HG02588 (cell line): ENCODE measurements around the gene TRIM7.
A peak's percentile ranks its signal among the peaks of the same experiment; 100 is the strongest.
"Not testable (repeated sequence)": the region's sequence is repeated elsewhere in the genome, so short reads cannot be mapped to it uniquely, and the experiment has no call there.

Source experiments
- ATAC-seq: cut with Tn5 transposase; IDR thresholded peaks from one replicate; pipeline ENCODE4 v1.9.1; 2021; ENCODE audit warnings: mild to moderate bottlenecking, moderate library complexity; ENCODE audit not compliant: unreplicated experiment

Gene TRIM7

GRCh38 chr5:181214249-181214648 lies 9.3 kb upstream of the TRIM7 start:
- not testable (repeated sequence) for ATAC-seq

DNA sequence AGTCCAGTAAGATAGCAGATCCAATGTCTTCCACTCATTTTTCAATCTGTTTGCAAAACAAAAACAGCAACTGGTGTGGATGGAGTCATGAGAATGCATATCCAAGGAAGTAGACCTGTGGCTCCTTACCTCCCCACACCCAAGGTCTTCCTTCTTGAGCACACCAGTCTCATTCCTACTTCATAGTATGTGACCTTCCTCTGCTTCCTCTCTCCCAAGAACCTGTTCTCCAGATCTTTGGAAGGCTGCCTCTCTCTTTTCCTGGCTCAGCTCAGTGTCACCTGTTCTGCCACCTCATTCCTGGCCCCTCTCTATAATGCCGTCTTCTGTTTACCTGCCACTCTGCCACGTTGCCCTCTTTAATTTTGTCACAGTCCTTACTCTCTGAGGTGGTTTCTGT lies 7.9 kb upstream of the TRIM7 start:
- no peak for ATAC-seq

GRCh38 chr5:181212080-181212479 lies 7.1 kb upstream of the TRIM7 start:
- no peak for ATAC-seq

GRCh38 chr5:181211208-181211607 lies 6.2 kb upstream of the TRIM7 start:
- no peak for ATAC-seq

- not testable (repeated sequence) for ATAC-seq
These were observed 5.7 kb upstream of the TRIM7 start for GRCh38 chr5:181210698-181211097.

GRCh38 chr5:181210148-181210547 lies 5.2 kb upstream of the TRIM7 start:
- ATAC-seq = not testable (repeated sequence)

DNA sequence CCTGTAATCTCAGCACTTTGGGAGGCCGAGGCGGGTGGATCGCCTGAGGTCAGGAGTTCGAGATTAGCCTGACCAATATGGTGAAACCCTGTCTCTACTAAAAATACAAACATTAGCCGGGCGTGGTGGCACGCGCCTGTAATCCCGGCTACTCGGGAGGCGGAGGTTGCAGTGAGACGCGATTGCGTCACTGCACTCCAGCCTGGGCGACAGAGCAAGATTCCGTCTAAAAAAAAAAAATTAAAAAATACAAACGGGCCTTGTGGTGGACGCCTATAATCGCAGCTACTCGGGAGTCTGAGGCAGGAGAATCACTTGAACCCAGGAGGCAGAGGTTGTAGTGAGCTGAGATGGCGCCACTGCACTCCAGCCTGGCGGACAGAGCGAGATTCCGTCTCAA lies 4.0 kb upstream of the TRIM7 start:
- ATAC-seq = not testable (repeated sequence)

GRCh38 chr5:181207960-181208253 lies 2.9 kb upstream of the TRIM7 start:
- ATAC-seq = no peak

- ATAC-seq = peak; percentile 33
These were observed 2.4 kb upstream of the TRIM7 start for GRCh38 chr5:181207214-181207959.

GRCh38 chr5:181205761-181206649 lies 1.0 kb upstream of the TRIM7 start:
- no peak for ATAC-seq

- no peak for ATAC-seq
These were observed 727 bp downstream of the TRIM7 start for GRCh38 chr5:181204113-181204825.

DNA sequence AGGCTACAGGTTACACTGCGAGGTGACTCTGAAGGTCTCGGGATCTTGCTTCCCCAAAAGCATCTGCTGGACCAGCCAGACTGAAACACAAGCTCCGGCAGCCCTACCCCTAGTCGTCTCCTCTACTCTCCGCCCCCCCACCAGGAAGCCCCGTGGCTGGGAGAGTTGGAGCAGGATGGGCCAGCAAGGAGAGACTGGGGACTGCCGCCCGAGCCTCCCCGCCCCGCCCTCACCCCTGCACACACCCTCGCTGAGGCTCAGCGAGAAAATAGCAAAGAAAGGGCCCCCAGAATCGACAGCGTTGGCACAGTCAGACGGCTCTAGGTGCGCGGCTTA lies 1.3 kb downstream of the TRIM7 start:
- no peak for ATAC-seq

GRCh38 chr5:181203093-181203711 lies 1.8 kb downstream of the TRIM7 start:
- no peak for ATAC-seq

DNA sequence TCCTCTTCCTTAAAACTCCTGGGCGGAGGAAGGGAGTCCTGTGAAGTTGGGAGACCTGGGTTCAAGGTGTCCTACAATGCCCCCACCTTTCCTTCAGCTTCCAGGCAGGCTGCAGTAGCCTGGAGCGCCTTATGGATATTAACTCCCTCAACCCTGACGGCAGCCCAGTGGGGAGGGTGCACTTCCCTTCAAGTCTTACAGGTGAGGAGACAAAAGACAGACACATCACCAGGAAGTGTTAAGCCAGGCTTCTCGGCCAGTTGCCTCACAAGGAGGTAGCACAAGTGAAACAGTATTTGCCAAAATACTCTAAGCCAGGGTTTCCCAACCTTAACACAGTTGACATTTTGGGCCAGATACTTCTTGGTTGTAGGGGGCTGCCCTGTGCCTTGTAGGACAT lies 4.2 kb downstream of the TRIM7 start:
- no peak for ATAC-seq

GRCh38 chr5:181199881-181200638 lies 4.9 kb downstream of the TRIM7 start:
- no peak for ATAC-seq

DNA sequence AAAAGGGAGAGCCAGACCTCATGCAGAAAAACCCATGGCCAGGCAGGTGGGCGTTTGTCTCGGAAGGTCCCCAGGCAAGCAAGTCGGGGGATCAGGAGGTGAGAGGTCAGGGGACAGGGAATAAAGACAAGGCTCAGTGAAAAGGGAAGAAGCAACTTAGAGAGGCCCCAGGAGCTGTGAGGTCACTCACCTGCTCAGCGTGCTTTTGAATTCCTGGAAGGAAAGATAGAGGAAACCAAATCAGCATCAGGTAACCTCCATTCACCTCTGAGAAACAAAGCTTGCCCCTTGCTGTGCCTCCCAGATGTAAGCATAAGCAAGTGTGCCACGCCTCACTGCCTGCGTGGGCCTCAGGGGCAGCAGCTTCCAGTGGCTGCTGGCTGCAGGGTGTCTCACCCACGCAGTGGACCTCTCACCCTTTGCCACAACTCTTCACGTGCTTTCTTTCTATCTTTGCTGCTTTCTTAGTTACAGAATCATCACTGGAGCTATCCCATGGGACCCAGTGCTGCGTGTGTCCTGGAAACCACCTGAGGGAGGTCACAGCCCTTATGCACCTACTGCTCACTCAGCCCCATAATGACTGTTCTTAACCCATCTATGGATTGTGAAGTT lies 6.0 kb downstream of the TRIM7 start:
- peak; percentile 71 for ATAC-seq

GRCh38 chr5:181198106-181198685 lies 6.8 kb downstream of the TRIM7 start:
- ATAC-seq = no peak

- ATAC-seq = no peak
These were observed 7.6 kb downstream of the TRIM7 start for GRCh38 chr5:181197326-181197951.

DNA sequence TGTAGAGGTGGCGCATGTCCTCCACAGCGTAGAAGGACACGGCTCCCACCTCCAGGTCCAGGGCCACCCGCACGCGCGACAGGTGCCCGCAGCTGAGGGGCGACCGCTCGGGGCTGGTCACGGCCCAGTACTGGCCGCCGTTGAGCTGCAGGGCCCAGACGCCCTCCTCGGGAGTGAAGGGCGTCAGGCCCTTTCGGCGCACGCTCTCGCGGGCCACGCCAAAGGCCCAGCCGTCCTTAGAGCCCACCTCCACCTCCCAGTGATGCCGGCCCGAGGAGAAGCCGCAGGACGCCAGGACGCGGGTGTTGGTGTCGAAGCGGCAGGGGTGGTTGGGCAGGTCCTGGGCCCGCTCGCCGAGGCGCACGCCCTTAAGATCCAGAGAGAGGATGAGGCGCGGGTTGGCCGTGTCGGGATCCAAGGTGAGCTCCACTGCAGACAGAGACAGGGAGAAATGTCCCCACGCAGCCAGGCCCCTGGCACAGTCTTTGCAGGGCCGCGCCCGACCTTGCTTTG lies 9.7 kb downstream of the TRIM7 start:
- no peak for ATAC-seq
